HG03108 (cell line): ENCODE measurements around the gene RBM46.
"Not testable (repeated sequence)": the region's sequence is repeated elsewhere in the genome, so short reads cannot be mapped to it uniquely, and the experiment has no call there.

Experiments
- ATAC-seq: cut with Tn5 transposase; IDR thresholded peaks from one replicate; pipeline ENCODE4 v1.9.1; 2021; ENCODE audit warnings: moderate library complexity; ENCODE audit not compliant: unreplicated experiment

The RBM46 gene

DNA sequence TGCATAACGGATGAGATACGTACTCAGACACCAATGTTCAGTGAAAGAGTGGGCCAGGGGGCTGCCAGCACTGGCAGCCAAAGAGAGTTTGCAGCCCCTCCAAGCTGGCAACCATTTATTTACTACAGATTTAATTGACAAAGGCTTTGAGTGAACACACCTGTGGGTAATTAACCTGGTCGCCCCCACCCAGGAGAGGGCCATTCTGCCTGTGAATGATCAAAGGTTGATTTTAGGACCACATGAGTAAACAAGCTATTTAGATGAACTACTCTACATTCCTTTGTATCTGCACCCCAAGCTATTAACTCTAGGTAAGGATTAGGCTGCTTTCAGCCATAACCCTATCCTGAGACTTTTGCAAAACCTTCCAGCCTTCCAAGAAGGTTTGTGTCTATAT lies 55.0 kb downstream of the RBM46 start:
- no peak for ATAC-seq

DNA sequence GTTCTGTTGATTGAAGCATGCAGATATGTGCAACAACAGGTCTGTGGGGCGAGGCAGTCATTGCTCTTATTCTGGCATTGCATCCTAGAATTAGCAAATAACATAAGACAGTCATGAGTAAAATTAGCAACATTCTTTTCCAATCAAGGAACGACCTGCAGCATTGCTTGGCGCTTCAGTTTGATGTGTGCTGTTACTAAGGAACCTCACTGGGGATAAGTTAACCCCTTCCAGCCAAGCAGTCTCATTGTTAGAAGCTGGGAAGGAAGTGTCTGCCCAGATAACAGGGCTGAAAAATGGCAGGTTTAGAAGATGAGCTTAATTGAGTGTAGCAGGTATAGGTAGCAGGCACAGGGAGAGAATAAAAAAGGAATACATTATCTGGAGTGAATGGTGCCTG lies 55.4 kb downstream of the RBM46 start:
- ATAC-seq: no peak

- ATAC-seq: no peak
Observed at GRCh38 chr4:154838155-154838554, 57.1 kb downstream of the RBM46 start.

DNA sequence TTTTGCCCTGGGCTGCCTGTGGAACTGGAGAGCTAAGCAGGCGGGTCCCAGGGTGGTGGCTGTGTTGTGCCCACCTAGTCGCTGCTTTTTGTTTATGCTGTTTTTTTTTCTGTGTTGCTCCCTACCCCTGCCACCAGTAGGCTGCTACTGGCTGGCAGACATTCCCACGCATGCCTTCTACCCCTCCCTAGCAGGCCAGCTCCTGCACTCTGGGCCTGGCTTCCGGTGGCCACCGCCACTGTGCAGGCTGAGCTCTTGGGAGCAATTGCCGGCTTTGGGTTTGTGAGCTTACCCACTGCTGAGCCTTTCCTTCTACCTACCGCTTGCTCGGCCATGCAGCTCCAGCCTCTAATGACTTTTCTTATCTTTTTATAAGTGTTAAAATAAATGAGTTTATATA lies 57.6 kb downstream of the RBM46 start:
- ATAC-seq: no peak

DNA sequence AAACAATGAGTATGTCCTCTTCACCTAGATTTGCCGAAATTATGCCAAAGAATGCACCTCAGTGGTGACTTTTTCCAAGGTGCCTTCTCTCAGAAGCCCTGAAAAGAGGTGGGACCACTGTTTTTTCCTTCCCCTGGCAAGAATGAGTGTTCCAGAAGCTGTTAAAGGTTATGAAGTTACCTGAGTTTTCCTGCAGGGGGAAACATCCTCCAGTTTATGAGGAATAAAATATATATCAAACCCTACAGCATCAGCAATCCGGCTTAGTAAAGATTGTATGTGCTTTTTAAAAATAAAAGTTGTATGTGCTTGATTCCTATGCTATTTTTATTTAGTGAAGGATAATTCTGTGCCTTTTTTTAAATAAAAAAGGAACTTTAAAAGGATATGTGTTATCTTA lies 73.3 kb downstream of the RBM46 start:
- no peak for ATAC-seq

DNA sequence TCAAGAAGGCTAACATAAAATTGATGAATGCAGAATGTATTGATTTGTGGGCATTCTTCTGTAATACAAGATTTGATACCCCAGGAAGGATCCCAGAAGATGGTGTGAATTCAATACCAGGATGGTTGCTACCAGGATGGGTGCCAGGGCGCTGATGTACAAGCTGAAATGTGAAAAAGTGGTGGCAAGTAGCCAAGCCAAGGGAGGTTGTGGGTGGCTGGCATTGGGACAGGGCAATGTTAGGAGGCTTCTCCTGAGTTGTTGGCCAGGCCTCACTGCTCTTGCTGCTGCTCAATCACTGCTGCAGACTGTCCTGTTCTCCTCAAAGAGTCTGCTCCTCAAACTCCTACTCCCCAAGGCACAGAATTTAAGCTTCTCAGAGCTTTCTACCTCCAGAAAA lies 77.1 kb downstream of the RBM46 start:
- no peak for ATAC-seq

- no peak for ATAC-seq
Observed at GRCh38 chr4:154868414-154869194, 87.5 kb downstream of the RBM46 start.

GRCh38 chr4:154869301-154869700 lies 88.2 kb downstream of the RBM46 start:
- ATAC-seq: no peak

DNA sequence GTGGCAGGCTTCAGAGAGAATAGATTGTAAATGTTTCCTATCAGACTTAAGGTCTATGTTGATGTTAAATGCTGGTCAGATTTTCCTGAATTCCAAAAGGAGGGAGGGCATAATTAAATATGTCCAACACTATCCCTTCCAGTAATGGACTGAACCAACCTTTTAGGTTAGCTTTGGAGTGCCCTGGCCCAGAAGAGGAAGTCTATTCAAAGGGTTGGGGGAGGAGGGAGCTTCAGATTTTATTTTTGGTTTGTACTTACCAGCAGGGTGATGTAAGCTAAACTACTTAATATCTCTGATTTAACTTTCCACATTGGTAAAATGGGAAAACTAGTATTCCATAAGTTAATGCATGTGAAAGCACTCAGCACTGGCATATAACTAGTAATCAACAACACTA lies 91.1 kb downstream of the RBM46 start:
- no peak for ATAC-seq

DNA sequence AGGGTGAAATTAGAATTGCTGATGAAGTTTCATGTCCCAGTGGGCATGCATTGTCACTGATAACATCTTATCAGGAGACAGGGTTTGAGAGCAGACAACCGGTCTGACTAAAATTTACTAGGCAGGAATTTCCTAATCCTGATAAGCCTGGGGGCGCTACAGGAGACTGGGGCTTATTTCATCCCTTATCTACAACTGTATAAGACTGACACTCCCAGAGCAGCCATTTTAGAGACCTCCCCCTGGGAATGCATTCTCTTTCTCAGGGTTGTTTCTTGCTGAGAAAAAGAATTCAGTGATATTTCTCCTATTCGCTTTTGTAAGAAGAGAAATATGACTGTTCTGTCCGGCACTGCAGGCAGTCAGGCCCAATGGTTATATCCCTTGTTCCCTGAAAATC lies 93.0 kb downstream of the RBM46 start:
- not testable (repeated sequence) for ATAC-seq

- ATAC-seq: no peak
Observed at GRCh38 chr4:154877110-154877760, 96.2 kb downstream of the RBM46 start.
